GM19438 (cell line): ENCODE results near the gene CAV2.

Experiments
- ATAC-seq: cut with Tn5 transposase; IDR thresholded peaks from one replicate; pipeline ENCODE4 v1.9.1; 2021; ENCODE audit warnings: low read depth; ENCODE audit not compliant: unreplicated experiment

CAV2 gene

GRCh38 chr7:116522247-116522646 lies 22.7 kb downstream of the CAV2 start:
- ATAC-seq, result no peak

GRCh38 chr7:116524221-116524608 lies 24.7 kb downstream of the CAV2 start:
- no peak for ATAC-seq

- no peak for ATAC-seq
Observed at GRCh38 chr7:116524609-116525297, 25.2 kb downstream of the CAV2 start, which contains the start of gene CAV1. CAV1 (plus strand) TSS chr7:116525036; CDS start chr7:116525063, 27 bp downstream.

GRCh38 chr7:116525298-116525912 lies 25.9 kb downstream of the CAV2 start:
- ATAC-seq, result no peak

DNA sequence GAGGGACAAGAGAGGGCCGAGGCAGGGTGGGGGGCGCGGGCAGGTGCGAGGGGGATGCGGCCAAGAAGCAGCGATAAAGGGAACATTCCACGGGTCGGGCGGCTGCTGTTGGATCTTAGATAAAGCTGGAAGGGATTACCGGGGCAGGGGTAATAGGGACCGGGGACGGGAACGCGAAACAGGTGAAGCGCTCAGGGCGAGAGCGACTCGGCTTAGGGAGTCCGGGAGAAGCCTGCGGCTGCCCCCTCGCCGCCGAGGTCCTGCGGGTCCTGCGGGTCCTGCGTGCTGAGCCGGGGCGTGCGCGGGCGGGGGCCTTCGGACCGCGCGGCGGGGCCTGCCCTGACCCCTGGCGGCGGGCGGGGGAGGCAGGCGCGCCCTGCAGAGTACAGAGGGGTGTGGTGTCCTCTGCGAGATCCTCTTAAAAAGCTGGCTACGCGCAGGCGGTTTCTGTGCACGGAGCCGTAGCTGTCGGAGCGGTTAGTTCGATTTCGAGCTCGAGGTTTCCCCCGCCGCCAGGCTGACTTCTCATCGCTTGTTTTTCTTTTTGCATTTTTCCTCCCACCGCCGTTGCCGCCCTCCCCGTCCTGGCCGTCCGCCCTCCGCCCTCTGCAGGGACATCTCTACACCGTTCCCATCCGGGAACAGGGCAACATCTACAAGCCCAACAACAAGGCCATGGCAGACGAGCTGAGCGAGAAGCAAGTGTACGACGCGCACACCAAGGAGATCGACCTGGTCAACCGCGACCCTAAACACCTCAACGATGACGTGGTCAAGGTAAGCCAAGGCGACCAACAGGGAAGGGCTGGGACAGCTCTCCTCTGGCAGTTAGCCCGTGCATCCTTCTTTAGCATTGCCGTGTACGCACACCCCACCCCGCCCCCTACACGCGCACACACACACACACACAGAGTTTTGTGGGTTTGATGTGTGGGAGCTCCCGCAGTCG lies 26.6 kb downstream of the CAV2 start:
- peak; percentile 94 for ATAC-seq

DNA sequence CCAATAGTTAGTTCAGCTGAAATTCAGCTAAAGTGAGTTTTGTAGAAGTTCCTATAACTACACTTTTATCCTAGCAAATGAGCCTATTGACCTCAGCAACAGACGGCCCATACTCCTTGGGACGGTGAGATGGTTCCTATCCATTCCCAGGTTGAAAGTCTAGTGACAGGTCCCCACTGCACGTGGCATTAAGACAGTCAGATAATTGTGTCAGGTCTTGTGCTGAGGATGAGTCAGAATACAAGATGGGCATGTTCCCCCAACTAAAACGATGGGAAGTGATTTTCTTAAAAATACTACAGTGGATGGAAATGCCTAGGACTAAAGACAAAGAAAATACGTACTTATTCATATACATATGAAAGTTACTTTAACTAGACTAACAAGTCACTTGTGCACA lies 27.4 kb downstream of the CAV2 start:
- ATAC-seq, result no peak

DNA sequence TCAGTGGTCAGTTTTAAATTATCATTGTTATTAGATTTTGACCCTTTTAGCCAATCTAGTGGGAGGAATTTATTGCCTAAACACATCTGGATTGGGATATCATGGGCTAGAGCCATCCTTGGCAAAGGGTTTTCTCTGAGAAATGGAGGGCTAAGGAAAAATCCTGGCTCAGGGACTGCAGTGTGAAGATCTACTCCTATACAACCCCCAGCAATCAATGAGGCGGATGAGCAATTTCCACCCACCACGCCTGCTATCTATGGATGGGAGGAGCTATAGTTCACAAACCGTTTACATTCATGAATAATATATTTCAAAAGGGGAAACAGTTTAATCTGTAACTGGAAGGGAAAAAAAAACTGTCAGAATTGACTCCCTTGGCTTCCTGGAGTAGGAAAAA lies 28.0 kb downstream of the CAV2 start:
- ATAC-seq, result no peak

DNA sequence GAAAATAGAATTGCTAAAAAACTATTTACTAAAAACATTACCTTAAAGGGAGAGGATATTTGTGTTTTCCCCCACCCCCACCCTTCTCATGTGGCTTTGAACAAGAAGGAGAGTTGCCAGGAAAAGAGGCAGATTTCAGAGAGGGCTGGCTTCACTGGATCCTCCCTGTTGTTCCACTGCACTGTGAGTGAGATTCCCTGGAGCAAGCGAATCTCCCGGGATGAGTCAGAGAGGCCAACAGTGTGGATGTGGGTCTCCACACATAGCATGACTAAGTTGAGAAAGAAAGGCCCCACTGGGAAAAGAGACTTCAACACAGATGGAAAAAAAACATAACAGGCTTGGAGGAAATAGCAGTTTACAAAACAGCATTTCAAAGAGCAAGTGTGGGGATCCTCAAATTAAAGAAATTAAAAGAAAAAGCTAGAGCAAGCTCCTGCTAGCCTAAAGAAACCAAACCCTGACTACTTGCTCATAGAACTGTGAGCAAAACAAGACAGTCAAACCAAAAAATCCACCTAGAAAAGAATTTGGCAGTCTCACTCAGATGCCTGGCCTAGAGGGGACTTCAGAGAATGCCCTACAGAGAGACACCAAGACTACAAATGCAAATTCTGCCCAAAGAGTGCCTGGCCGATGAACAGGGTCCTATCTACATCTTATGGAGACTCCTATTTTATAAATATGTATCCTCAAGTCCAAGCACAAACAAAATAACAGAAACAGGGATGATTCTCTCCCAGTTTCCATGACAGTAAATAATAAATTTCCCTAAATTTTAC lies 28.7 kb downstream of the CAV2 start:
- ATAC-seq, result no peak

DNA sequence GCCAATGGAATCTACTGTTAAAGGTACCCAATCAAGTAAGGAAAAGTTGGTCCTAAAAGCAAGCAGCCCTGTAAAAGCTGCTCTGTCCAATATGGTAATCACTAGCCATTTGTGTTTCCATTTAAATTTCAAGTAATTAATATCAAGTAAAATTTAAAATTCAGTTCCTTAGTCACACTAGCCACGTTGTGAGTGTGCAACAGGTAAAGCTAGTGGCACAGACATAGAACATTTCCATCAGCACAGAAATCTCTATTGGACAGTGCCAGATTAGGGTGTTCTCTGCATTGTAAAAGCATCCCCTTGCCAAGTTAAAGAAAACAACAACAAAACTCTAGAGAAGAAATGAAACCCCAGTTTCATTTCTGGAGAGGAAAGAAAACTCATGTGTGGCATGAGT lies 29.7 kb downstream of the CAV2 start:
- no peak for ATAC-seq

GRCh38 chr7:116530107-116530820 lies 30.7 kb downstream of the CAV2 start:
- no peak for ATAC-seq

DNA sequence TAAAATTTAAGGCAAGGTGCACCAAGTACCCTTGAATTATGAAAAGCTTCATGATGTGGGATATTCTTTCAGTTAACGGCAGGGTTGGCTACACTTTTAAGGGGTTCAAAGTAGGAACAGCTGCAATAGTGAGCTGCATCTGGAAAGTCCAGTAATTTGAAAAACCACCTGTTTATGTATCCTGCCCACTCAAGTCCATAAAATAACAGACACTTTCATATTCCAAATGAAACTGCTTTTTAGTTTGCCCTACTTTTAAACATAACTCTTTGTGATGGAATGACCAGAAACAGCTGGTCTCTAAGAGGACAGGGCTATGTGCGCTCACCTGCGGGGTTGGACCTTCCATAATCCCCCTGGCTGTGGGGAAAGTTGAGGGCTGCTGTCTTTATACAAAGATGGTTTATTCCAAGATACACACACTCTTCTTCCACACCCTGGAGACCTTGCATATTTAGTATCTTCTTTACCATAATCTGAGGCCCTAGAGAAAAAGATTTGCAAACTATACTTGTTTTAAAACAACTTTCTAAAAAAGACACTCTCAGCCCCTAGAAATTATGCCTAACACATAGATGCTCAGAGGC lies 32.7 kb downstream of the CAV2 start:
- no peak for ATAC-seq

DNA sequence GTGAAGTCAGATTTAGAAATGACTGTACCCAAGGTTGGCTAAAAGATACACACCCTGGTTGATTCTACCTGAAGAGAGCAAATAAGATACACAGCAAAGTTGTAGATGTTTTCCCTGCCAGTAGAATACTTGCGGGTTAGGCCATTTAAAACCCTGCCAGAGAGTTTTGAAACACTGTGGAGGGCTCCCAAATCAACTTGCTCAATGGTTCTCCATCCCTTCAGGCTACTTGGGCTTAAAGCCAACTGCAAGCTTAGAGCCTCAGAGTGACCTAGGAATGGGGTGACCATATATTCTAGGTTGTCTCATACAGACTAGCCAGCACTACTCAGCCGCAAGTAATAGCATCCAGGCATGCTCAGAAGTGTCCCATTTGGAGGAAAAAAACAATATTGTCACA lies 35.3 kb downstream of the CAV2 start:
- no peak for ATAC-seq

GRCh38 chr7:116535416-116535815 lies 35.9 kb downstream of the CAV2 start:
- no peak for ATAC-seq

GRCh38 chr7:116538138-116538537 lies 38.6 kb downstream of the CAV2 start:
- no peak for ATAC-seq

GRCh38 chr7:116539879-116540278 lies 40.3 kb downstream of the CAV2 start:
- ATAC-seq, result no peak

- no peak for ATAC-seq
Observed at GRCh38 chr7:116540743-116541142, 41.2 kb downstream of the CAV2 start.

DNA sequence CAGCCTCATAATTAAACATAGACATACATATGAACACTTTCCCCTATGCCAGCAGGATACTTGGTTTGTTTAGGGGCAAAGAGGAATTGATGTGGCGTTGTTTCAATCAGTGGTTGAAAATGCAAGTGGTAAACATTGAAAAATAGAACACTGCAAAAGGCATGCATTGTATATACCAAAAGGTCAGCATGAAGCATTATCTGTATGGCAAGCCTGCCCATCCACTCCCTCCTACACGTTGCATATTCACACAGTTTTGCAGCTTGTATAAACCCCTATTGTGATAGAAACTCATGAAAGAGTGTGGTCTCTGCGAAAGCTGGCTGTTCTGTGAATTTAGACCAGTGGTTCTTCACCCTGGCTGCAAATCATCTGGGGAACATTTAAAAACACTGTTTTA lies 42.4 kb downstream of the CAV2 start:
- ATAC-seq, result no peak

DNA sequence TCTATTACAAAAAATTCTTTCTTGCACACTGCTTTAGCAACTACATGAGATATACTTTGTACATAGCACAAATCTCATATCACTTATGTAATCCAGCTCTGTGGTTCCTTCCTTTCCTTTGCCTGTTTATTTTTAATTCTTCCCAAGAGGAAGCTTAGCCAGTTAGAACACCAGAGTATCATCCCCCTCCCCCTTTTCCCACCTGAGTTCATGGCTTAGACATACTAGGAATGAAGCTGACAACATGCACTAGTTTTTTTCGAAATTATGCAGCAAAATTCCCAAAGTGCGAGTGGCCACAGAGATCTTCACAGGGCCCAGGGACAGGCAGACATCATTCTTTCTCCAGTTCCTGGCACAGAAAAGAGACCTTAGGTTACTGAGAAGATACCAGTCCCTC lies 43.1 kb downstream of the CAV2 start:
- ATAC-seq, result no peak

- no peak for ATAC-seq
Observed at GRCh38 chr7:116543664-116544063, 44.1 kb downstream of the CAV2 start.

- no peak for ATAC-seq
Observed at GRCh38 chr7:116544487-116544886, 44.9 kb downstream of the CAV2 start.
